ENCODE results near the gene CNIH3.

- no peak for TF ChIP-seq SNAI2 (CRISPR knock-in tag; IDR thresholded peaks at IDR 0.05)
- TF ChIP-seq GLIS3 (CRISPR knock-in tag; IDR thresholded peaks at IDR 0.05) = no peak
- TF ChIP-seq ESRRG (CRISPR knock-in tag; IDR thresholded peaks at IDR 0.05) = no peak
These were observed 124.0 kb downstream of the CNIH3 start for GRCh38 chr1:224739997-224740684.

Data from SK-N-SH treated with all-trans-retinoic acid at 6 μM for 48 hours (cell line).